Loucy (cell line): Measurements from ENCODE around the gene PPP2R2B.

Experiments used
- EZH2phosphoT487 ChIP-seq: fragments of 200-600 bp; IDR thresholded peaks from 2 replicates; pipeline ENCODE4 v1.6.1; 2018; ENCODE audit warnings: antibody characterized with exemption, mild to moderate bottlenecking, moderate library complexity, borderline replicate concordance
- TF ChIP-seq, protein P1 (sequence below): fragments of 200-600 bp; sonication (generic); conservative IDR thresholded peaks from 2 replicates; pipeline ENCODE4 v1.5.1; 2014; ENCODE audit warnings: mild to moderate bottlenecking, antibody characterized with exemption, low read length

DNA sequence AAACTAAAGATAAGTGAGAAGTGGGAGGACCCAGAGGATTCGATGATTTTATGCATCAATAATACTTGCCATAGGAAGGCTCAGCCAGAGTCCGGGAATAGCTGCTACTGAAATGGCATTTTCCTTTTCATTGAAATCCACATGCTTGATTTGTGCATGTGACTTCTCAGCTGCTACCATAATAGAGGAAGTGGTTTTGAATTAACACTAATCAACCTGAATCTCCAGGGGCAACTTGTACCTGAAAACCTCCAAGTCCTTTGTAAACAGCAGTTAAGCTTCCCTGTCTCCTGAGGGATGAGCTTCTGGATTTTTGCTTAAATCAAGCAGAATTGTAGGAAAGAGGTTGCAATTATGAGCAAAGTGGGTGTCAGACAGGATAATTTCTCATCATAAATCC is 124.9 kb downstream of the PPP2R2B start:
- TF ChIP-seq, protein P1, sequence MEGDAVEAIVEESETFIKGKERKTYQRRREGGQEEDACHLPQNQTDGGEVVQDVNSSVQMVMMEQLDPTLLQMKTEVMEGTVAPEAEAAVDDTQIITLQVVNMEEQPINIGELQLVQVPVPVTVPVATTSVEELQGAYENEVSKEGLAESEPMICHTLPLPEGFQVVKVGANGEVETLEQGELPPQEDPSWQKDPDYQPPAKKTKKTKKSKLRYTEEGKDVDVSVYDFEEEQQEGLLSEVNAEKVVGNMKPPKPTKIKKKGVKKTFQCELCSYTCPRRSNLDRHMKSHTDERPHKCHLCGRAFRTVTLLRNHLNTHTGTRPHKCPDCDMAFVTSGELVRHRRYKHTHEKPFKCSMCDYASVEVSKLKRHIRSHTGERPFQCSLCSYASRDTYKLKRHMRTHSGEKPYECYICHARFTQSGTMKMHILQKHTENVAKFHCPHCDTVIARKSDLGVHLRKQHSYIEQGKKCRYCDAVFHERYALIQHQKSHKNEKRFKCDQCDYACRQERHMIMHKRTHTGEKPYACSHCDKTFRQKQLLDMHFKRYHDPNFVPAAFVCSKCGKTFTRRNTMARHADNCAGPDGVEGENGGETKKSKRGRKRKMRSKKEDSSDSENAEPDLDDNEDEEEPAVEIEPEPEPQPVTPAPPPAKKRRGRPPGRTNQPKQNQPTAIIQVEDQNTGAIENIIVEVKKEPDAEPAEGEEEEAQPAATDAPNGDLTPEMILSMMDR, result no peak
- TF ChIP-seq EZH2phosphoT487, result no peak
